Heart left ventricle (tissue), 13 donors: Measurements from ENCODE around the gene SHROOM2.

Experiments
- CTCF ChIP-seq, 12 donors: fragments of 200-600 bp; sonication (generic) in 4 of 12; IDR thresholded peaks; one replicate each; pipeline versions ENCODE4 v1.5.0 to v1.8.0; 2018 to 2022; ENCODE audit warnings: antibody characterized with exemption in 12 of 12, mild to moderate bottlenecking in 5 of 12
- POLR2A ChIP-seq, 2 donors: fragments of 450-650 bp; IDR thresholded peaks; one replicate each; pipeline ENCODE4 v1.6.1; 2017; ENCODE audit warnings: antibody characterized with exemption in 2 of 2, mild to moderate bottlenecking in 2 of 2, moderate library complexity in 2 of 2
- donor health status: ischemic (EF 13 %, LVEDD 7.1; RV severe dilation, severe dysfunction).
- donor health status: DM: no; HTN: yes; CAD: no.
- donor health status: DM: no; HTN: no; CAD: no.
- donor health status: ischemic (EF 25% LVEDD 6.9; RV normal size, moderate dysfunction).
- donor health status: ischemic (EF 25% LVEDD 5.7; RV mildly dilated, moderate dysfunction).
- donor health status: ischemic (EF 35%, LVEDD 5.7; RV mildly dilated, moderate dysfunction).
- donor health status: nonischemic (EF 11% LVEDD 7.7; RV severe dilation, severe dysfunction).
- donor health status: DM: yes; HTN: yes; CAD: no.
- donor health status: PGD.
- donor health status: ischemic (EF 29% LVEDD 5.4; RV normal size, mild dysfunction).
- donor health status: nonischemic (EF 23%, LVEDD 6.1; RV moderate dilation, normal function).

- TF ChIP-seq CTCF (IDR thresholded peaks at IDR 0.05): no peak
- no peak for TF ChIP-seq POLR2A (IDR thresholded peaks at IDR 0.05)
Measured at GRCh38 chrX:9859711-9860555, 73.7 kb downstream of the SHROOM2 start.
